GM12801 (cell line): ENCODE measurements around the gene OSBPL5.

Experiments used
- CTCF ChIP-seq: IDR thresholded peaks from one replicate; pipeline ENCODE4 v1.5.1; 2011; ENCODE audit warnings: control low read depth; ENCODE audit not compliant: insufficient read length; ENCODE audit errors: extremely low read depth

The OSBPL5 gene

GRCh38 chr11:3201677-3202181 is 36.6 kb upstream of the OSBPL5 start:
- TF ChIP-seq CTCF = no peak

GRCh38 chr11:3201112-3201581 is 36.0 kb upstream of the OSBPL5 start:
- TF ChIP-seq CTCF = no peak

GRCh38 chr11:3200388-3201111 is 35.4 kb upstream of the OSBPL5 start:
- TF ChIP-seq CTCF = no peak

GRCh38 chr11:3199537-3200295 is 34.6 kb upstream of the OSBPL5 start:
- no peak for TF ChIP-seq CTCF

- TF ChIP-seq CTCF = no peak
Measured at GRCh38 chr11:3198815-3199214, 33.7 kb upstream of the OSBPL5 start.

- no peak for TF ChIP-seq CTCF
Measured at GRCh38 chr11:3197878-3198528, 32.9 kb upstream of the OSBPL5 start.

- TF ChIP-seq CTCF = no peak
Measured at GRCh38 chr11:3197044-3197695, 32.1 kb upstream of the OSBPL5 start.
